ENCODE measurements around the gene CLDND1. TPM values are rescaled to one million over a fixed set of nuclear protein-coding genes. Genes with fewer than 3 reads are reported as not detected.

CLDND1 gene
- total RNA-seq (89.2 and 105 TPM in 2 replicates), polyA plus RNA-seq (70.1 and 84.8 TPM in 2 replicates)

GRCh38 chr3:98522544-98523281 lies at the start of gene CLDND1:
Gene CLDND1 (minus strand): TSS chr3:98522902. CDS start chr3:98521424, 1,478 bp downstream.
- peak within 1 kb of the TSS; percentile 95 for H3K27ac ChIP-seq
- peaks cover 5% of the 10 kb centered on the region for H4K20me1 ChIP-seq (ENCODE audit: insufficient read depth, poor library complexity, severe bottlenecking)
- peaks cover 6% of the 10 kb centered on the region for H3K4me1 ChIP-seq (ENCODE audit: insufficient read depth)
- TF ChIP-seq CTCF (IDR thresholded peaks at IDR 0.05; ENCODE audit: poor library complexity) (no peak), EZH2phosphoT487 (IDR thresholded peaks at IDR 0.05; ENCODE audit: low read depth, severe bottlenecking, unreplicated experiment) (no peak), EZH2 (IDR thresholded peaks at IDR 0.05; ENCODE audit: borderline replicate concordance) (no peak)
- no peaks in the 10 kb centered on the region for H3K36me3 ChIP-seq (replicated peaks; ENCODE audit: insufficient read depth, low read depth)
- H3K79me2 ChIP-seq: peaks cover 35% of the 10 kb centered on the region
- no peaks in the 10 kb centered on the region for H3K27me3 ChIP-seq
- H3K9me3 ChIP-seq (ENCODE audit: low read depth): no peaks in the 10 kb centered on the region
- H3K4me2 ChIP-seq: peak within 1 kb of the TSS; percentile 84
- 1% methylated on average over 18 of the region's 63 CpGs for WGBS (ENCODE audit: low lambda C conversion rate, missing lambda C conversion rate)
- peak within 1 kb of the TSS; percentile 57 for H2AFZ ChIP-seq
- no peaks in the 10 kb centered on the region for H3K9me2 ChIP-seq (replicated peaks; ENCODE audit: insufficient read depth)
- peak; percentile 98 for DNase-seq (ENCODE audit: low spot score)
- peak within 1 kb of the TSS; percentile 61 for H3K4me3 ChIP-seq

- Histone ChIP-seq H3K4me3 (no peak overlapping the region), H3K9me2 (replicated peaks; ENCODE audit: insufficient read depth) (no peaks in the 10 kb centered on the region), H4K20me1 (ENCODE audit: insufficient read depth, poor library complexity, severe bottlenecking) (no peaks in the 10 kb centered on the region), H3K4me1 (ENCODE audit: insufficient read depth) (no peaks in the 10 kb centered on the region), H3K27me3 (no peaks in the 10 kb centered on the region), H2AFZ (no peak overlapping the region), H3K36me3 (replicated peaks; ENCODE audit: insufficient read depth, low read depth) (no peaks in the 10 kb centered on the region), H3K79me2 (no peaks in the 10 kb centered on the region), H3K9me3 (ENCODE audit: low read depth) (no peaks in the 10 kb centered on the region), H3K4me2 (no peak overlapping the region), H3K27ac (no peak overlapping the region)
- TF ChIP-seq EZH2 (IDR thresholded peaks at IDR 0.05; ENCODE audit: borderline replicate concordance) (no peak), EZH2phosphoT487 (IDR thresholded peaks at IDR 0.05; ENCODE audit: low read depth, severe bottlenecking, unreplicated experiment) (no peak), CTCF (IDR thresholded peaks at IDR 0.05; ENCODE audit: poor library complexity) (no peak)
- no peak for DNase-seq (ENCODE audit: low spot score)
- WGBS (ENCODE audit: low lambda C conversion rate, missing lambda C conversion rate): 88% methylated on average over 3 of the region's 3 CpGs
Measured at GRCh38 chr3:98568402-98568801, 45.7 kb upstream of the CLDND1 start.

GRCh38 chr3:98567666-98568270 lies 45.1 kb upstream of the CLDND1 start:
- Histone ChIP-seq H3K27me3 (no peaks in the 10 kb centered on the region), H3K9me2 (replicated peaks; ENCODE audit: insufficient read depth) (no peaks in the 10 kb centered on the region), H2AFZ (no peak overlapping the region), H3K9me3 (ENCODE audit: low read depth) (no peaks in the 10 kb centered on the region), H3K27ac (no peak overlapping the region), H4K20me1 (ENCODE audit: insufficient read depth, poor library complexity, severe bottlenecking) (no peaks in the 10 kb centered on the region), H3K4me1 (ENCODE audit: insufficient read depth) (no peaks in the 10 kb centered on the region), H3K4me3 (no peak overlapping the region), H3K36me3 (replicated peaks; ENCODE audit: insufficient read depth, low read depth) (no peaks in the 10 kb centered on the region), H3K4me2 (no peak overlapping the region), H3K79me2 (no peaks in the 10 kb centered on the region)
- WGBS (ENCODE audit: low lambda C conversion rate, missing lambda C conversion rate): 66% methylated on average over 2 of the region's 2 CpGs
- no peak for DNase-seq (ENCODE audit: low spot score)
- TF ChIP-seq EZH2 (IDR thresholded peaks at IDR 0.05; ENCODE audit: borderline replicate concordance): no peak
- TF ChIP-seq CTCF (IDR thresholded peaks at IDR 0.05; ENCODE audit: poor library complexity): no peak
- TF ChIP-seq EZH2phosphoT487 (IDR thresholded peaks at IDR 0.05; ENCODE audit: low read depth, severe bottlenecking, unreplicated experiment): no peak

Measured in hepatocyte (in vitro differentiated cells).